Breast epithelium (tissue), 4 donors: ENCODE results near the gene ITM2C. TPM values are rescaled to one million over a fixed set of nuclear protein-coding genes. Genes with fewer than 3 reads are reported as not detected.

ENCODE experiments used
- DNase-seq, 2 donors: peaks; one replicate each; pipeline ENCODE4 v3.0.0-alpha.2; 2019; ENCODE audit warnings: low spot score in 2 of 2
- H3K27ac ChIP-seq, 2 donors: fragments of 200-600 bp; sonication (generic) in 1 of 2; one replicate each; pipeline ENCODE4 v1.5.1; 2016 to 2019; ENCODE audit warnings: mild to moderate bottlenecking in 1 of 2
- H3K27me3 ChIP-seq, 2 donors: fragments of 200-600 bp; sonication (generic) in 1 of 2; one replicate each; pipeline versions ENCODE4 v1.5.1 to v1.6.0; 2017 to 2019; ENCODE audit warnings: control low read depth in 1 of 2, mild to moderate bottlenecking in 1 of 2
- H3K36me3 ChIP-seq: fragments of 200-600 bp; one replicate; pipeline ENCODE4 v1.5.1; 2019
- H3K4me1 ChIP-seq, 2 donors: fragments of 200-600 bp; sonication (generic); one replicate each; pipeline ENCODE4 v1.5.1; 2016 to 2019; ENCODE audit warnings: control low read depth in 1 of 2
- H3K4me3 ChIP-seq, 3 donors: fragments of 200-600 bp; sonication (generic); 1 replicate in 2 of 3; 2 replicates in 1 of 3; pipeline ENCODE4 v1.5.1; 2016 to 2019; ENCODE audit warnings: mild to moderate bottlenecking in 3 of 3, moderate library complexity in 2 of 3
- H3K9me3 ChIP-seq, 2 donors: fragments of 200-600 bp; sonication (generic) in 1 of 2; one replicate each; pipeline ENCODE4 v1.5.1; 2016 to 2019; ENCODE audit warnings: control low read depth in 1 of 2
- POLR2A ChIP-seq: fragments of 450-650 bp; IDR thresholded peaks from one replicate; pipeline ENCODE4 v1.6.1; 2016; ENCODE audit warnings: antibody characterized with exemption, mild to moderate bottlenecking, moderate library complexity
- POLR2AphosphoS5 ChIP-seq, 3 donors: sonication (generic); formaldehyde crosslinking; IDR thresholded peaks; one replicate each; pipeline ENCODE4 v1.6.1; 2017; ENCODE audit warnings: antibody characterized with exemption in 3 of 3
- intact Hi-C: fragments of 100-400 bp; cut with DNase I; formaldehyde crosslinking; loops from one replicate; pipeline ENCODE4 v1.15.1; 2023; ENCODE audit warnings: low total_unique reads
- total RNA-seq, 3 donors: library from RNA; depleted of rRNA; stranded (reverse); fragments of >200 nt; gene quantifications; one replicate each; pipeline ENCODE4 v1.1.0, GENCODE V29; 2016
- TF ChIP-seq, protein P1 (sequence below), 3 donors: fragments of 450-650 bp; IDR thresholded peaks; one replicate each; pipeline ENCODE4 v1.5.1; 2016 to 2017; ENCODE audit warnings: antibody characterized with exemption in 3 of 3, mild to moderate bottlenecking in 3 of 3, moderate library complexity in 3 of 3

Gene ITM2C
- total RNA-seq, 3 donors from 2014 or later = 24.5 to 46.2 (median 36.3) TPM

DNA sequence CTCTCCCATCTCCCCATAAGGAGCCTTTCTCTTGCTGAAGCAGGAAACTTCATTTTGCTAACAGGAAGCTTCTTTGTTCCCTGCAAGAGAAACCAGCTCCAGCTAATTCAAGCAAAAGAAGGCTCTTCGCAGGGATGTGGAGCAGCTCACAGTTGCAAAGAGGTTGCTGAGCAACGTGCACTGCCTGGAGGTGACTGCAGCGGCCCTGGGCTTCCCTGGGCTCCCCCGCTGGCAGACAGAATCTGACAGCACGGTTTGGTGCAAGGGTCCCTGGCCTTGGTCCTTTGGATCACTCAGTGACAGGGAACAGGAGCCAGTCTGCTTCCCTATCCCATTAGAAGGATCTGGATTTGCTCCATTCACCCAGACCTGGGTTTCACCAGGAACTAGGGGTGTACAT is 34.5 kb downstream of the ITM2C start:
- peak in 1 of 2 donors; percentile 25 for DNase-seq
- Histone ChIP-seq H3K27ac (no peak overlapping the region), H3K4me3 (no peak overlapping the region), H3K4me1 (no peaks in the 10 kb centered on the region), H3K27me3 (no peaks in the 10 kb centered on the region), H3K9me3 (no peaks in the 10 kb centered on the region), H3K36me3 (no peaks in the 10 kb centered on the region)
- TF ChIP-seq POLR2AphosphoS5 (IDR thresholded peaks at IDR 0.05) (no peak), POLR2A (no peak)
- intact Hi-C loops = no loop called here

DNA sequence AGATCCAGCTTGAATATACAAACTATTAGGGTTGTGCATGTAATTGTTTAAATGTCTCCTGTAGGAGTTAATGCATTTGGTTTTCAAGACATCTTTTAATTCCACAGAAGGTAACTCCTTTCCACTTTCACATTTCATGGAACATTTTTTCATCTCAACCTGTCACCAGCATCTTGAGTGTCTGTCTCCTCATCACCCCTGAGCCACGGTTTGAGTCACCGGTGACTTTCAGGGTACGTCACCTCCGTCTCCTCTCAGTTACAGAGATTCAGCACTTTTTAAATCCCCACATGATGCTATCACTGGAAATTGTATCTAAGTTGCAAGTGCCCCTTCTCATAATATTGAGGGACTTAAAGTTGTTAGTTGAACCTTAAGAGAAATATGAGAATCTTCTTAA is 35.0 kb downstream of the ITM2C start:
- no peaks in the 10 kb centered on the region for H3K27me3 ChIP-seq
- H3K27ac ChIP-seq = no peak overlapping the region
- no peaks in the 10 kb centered on the region for H3K9me3 ChIP-seq
- TF ChIP-seq POLR2A = no peak
- no peak for TF ChIP-seq POLR2AphosphoS5 (IDR thresholded peaks at IDR 0.05)
- TF ChIP-seq, protein P1, sequence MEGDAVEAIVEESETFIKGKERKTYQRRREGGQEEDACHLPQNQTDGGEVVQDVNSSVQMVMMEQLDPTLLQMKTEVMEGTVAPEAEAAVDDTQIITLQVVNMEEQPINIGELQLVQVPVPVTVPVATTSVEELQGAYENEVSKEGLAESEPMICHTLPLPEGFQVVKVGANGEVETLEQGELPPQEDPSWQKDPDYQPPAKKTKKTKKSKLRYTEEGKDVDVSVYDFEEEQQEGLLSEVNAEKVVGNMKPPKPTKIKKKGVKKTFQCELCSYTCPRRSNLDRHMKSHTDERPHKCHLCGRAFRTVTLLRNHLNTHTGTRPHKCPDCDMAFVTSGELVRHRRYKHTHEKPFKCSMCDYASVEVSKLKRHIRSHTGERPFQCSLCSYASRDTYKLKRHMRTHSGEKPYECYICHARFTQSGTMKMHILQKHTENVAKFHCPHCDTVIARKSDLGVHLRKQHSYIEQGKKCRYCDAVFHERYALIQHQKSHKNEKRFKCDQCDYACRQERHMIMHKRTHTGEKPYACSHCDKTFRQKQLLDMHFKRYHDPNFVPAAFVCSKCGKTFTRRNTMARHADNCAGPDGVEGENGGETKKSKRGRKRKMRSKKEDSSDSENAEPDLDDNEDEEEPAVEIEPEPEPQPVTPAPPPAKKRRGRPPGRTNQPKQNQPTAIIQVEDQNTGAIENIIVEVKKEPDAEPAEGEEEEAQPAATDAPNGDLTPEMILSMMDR (IDR thresholded peaks at IDR 0.05) = no peak
- H3K4me1 ChIP-seq = no peaks in the 10 kb centered on the region
- intact Hi-C loops = no loop called here
- no peak overlapping the region for H3K4me3 ChIP-seq
- H3K36me3 ChIP-seq = no peaks in the 10 kb centered on the region
- DNase-seq = peak in 1 of 2 donors; percentile 7

DNA sequence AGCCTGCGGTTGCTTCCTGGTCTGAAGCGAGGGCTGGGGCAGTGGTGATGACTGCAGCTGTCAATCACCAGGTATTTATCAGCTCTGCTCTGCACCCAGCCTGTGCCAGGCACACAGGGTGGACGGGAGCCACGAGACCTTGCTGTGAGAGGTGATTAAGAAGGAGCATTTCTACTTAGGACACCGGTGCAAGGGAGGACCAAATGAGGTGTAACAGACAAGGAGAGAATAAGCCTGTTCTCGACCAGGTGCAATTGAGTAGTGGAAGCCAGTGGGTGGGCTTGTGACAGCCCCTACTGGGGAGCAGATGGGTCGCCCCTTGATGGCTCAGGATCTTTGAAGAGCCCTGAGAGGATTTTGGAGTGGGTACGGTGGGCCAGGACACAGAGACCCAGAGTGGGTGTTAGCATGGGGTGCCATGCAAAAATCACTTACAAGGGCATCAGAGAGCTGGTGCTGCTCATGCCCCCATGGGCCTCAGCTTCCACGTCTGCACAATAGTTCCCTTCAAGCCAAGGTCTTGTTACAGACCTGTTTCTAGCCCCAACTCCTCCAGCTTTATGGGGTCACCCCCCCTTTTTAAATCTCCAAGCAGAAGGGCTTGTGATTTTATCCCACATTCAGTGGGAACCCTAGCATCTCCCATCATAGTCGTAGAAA is 35.7 kb downstream of the ITM2C start:
- no peak overlapping the region for H3K4me3 ChIP-seq
- no peaks in the 10 kb centered on the region for H3K4me1 ChIP-seq
- TF ChIP-seq POLR2AphosphoS5 (IDR thresholded peaks at IDR 0.05) = no peak
- TF ChIP-seq, protein P1 (IDR thresholded peaks at IDR 0.05) = no peak
- no peak for TF ChIP-seq POLR2A
- no peaks in the 10 kb centered on the region for H3K27me3 ChIP-seq
- peak in 1 of 2 donors; percentile 22 for DNase-seq
- H3K9me3 ChIP-seq = no peaks in the 10 kb centered on the region
- intact Hi-C loops = no loop called here
- H3K27ac ChIP-seq = no peak overlapping the region
- H3K36me3 ChIP-seq = no peaks in the 10 kb centered on the region

- H3K27me3 ChIP-seq = no peaks in the 10 kb centered on the region
- intact Hi-C loops = no loop called here
These were observed 36.3 kb downstream of the ITM2C start for GRCh38 chr2:230901006-230901405.

DNA sequence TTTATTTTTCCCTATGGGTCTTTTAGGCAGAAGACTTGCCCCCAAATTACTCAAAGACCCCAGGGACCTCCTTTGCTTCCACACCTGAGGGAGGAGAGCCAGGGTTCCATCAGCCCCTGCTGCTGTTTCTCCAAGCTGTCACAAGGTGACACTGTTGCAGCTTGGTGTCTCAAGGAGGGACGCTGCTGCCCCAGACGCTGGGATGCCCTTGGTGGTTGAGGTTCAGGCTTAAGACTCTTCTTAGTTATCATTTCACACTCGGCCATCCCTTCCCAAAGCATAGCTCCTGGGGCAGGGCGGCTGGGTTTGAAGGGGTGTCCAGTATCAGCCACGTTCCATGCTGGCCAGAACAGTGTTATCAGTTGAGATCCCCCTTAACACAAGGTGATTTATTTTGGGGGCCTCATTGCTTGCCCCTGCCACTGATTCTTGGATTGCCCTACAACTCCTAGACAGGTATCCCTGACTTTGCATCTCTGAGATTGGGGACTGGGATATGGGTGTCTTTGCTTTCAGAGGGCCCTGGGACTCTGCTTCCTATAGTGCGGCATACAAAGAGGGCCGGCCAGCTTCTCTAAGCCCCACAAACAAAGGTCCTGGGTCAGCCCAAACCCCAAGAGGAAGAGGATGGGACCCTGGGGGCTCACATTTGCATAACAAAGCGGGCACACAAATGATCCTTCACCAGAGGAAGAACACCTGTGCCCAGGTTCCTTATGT is 37.6 kb downstream of the ITM2C start:
- intact Hi-C loops = no loop called here
- Histone ChIP-seq H3K9me3 (no peaks in the 10 kb centered on the region), H3K27ac (no peak overlapping the region), H3K27me3 (no peaks in the 10 kb centered on the region), H3K4me3 (no peak overlapping the region), H3K36me3 (no peaks in the 10 kb centered on the region), H3K4me1 (no peaks in the 10 kb centered on the region)
- DNase-seq = peak in 1 of 2 donors; percentile 52
- TF ChIP-seq, protein P1 (IDR thresholded peaks at IDR 0.05) = peak in 2 of 3 donors; percentile 40 to 50
- TF ChIP-seq POLR2AphosphoS5 (IDR thresholded peaks at IDR 0.05) (no peak), POLR2A (no peak)

More at GRCh38 chr2:230901006-230901405, 36.3 kb downstream of the ITM2C start:
- DNase-seq = peak in 1 of 2 donors; percentile 7
- Histone ChIP-seq H3K9me3 (no peaks in the 10 kb centered on the region), H3K36me3 (no peaks in the 10 kb centered on the region), H3K4me3 (no peak overlapping the region), H3K27ac (no peak overlapping the region), H3K4me1 (no peaks in the 10 kb centered on the region)
- TF ChIP-seq, protein P1 (IDR thresholded peaks at IDR 0.05) = no peak
- TF ChIP-seq POLR2A = no peak
- no peak for TF ChIP-seq POLR2AphosphoS5 (IDR thresholded peaks at IDR 0.05)
